Measurements from ENCODE around the gene GUCA1A. TPM values are rescaled to one million over a fixed set of nuclear protein-coding genes. Genes with fewer than 3 reads are reported as not detected.

The GUCA1A gene
- total and polyA plus RNA-seq, 2 of the 4 experiments (the other 2 are of a cell fraction) = 0.18 to 0.32 TPM

- Histone ChIP-seq H3K79me1 (ENCODE audit: low read depth in 1 of 2, low read length in 2 of 2) (peaks cover 0 to 14% of the 10 kb centered on the region in 2 experiments; a peak in 2 of 4 replicates), H2AK5ac (ENCODE audit: low read depth, low read length) (no peak overlapping the region), H2BK120ac (ENCODE audit: low read depth, low read length) (no peak overlapping the region), H3K56ac (ENCODE audit: extremely low read depth, insufficient read depth, low read length) (no peak overlapping the region), H2AFZ (replicated peaks; ENCODE audit: low read length, poor library complexity) (no peak overlapping the region), H3K4me3 (ENCODE audit: insufficient read depth, low read depth, low read length) (no peak overlapping the region), H3K18ac (ENCODE audit: low read depth, low read length) (no peak overlapping the region), H3K4ac (ENCODE audit: low read depth, low read length) (no peak overlapping the region), H3K23ac (ENCODE audit: low read depth, low read length) (no peak overlapping the region), H2BK20ac (ENCODE audit: low read depth, low read length) (no peak overlapping the region), H3K27ac (ENCODE audit: insufficient read depth, low read length) (no peak overlapping the region), H3K9me3 (ENCODE audit: control insufficient read depth, insufficient read depth, low read length) (no peaks in the 10 kb centered on the region), H3K27me3 (ENCODE audit: control insufficient read depth, insufficient read depth, low read length) (no peaks in the 10 kb centered on the region), H4K20me1 (ENCODE audit: insufficient read depth, low read length) (no peaks in the 10 kb centered on the region), H2AK9ac (replicated peaks; ENCODE audit: low read depth, low read length, poor library complexity) (no peak overlapping the region), H3K9me1 (ENCODE audit: insufficient read depth, low read length) (peaks cover 18% of the 10 kb centered on the region), H4K5ac (ENCODE audit: low read depth, low read length) (no peak overlapping the region), H2BK15ac (ENCODE audit: low read depth, low read length) (no peak overlapping the region), H3K4me1 (ENCODE audit: control insufficient read depth, insufficient read depth, low read length) (peaks cover 11% of the 10 kb centered on the region), H3K9ac (ENCODE audit: low read depth, low read length) (no peak overlapping the region), H4K91ac (ENCODE audit: insufficient read depth, low read depth, low read length) (no peak overlapping the region), H3K36me3 (ENCODE audit: control insufficient read depth, insufficient read depth, low read length) (peaks cover 2% of the 10 kb centered on the region; the same call in 1 of the 2 replicates), H2BK5ac (ENCODE audit: low read depth, low read length, poor library complexity, severe bottlenecking) (no peak overlapping the region), H4K8ac (ENCODE audit: low read depth in 2 of 2, low read length in 2 of 2) (no peak overlapping the region), H3K4me2 (ENCODE audit: low read depth, low read length) (no peak overlapping the region), H3K14ac (replicated peaks; ENCODE audit: low read depth, low read length) (no peak overlapping the region)
- intact Hi-C loops (cut with micrococcal nuclease) (no loop called here), in situ Hi-C loops (cut with MboI; ENCODE audit: low sequenced_read_pairs) (no loop called here), dilution Hi-C loops (cut with HindIII; ENCODE audit: low sequenced_read_pairs, unreplicated experiment) (no loop called here)
- ChIA-PET POLR2A (ENCODE audit: unreplicated experiment) (no interaction called here), CTCF (interaction anchor here (0.5 to 1.4 kb wide), 2 partner anchors 9 to 15 kb away, joined by 3 read pairs; no protein-coding TSS in a partner anchor)
- no TSS peak for BruUV-seq (replicated peaks)
- no peak for TF ChIP-seq RCOR1 (IDR thresholded peaks at IDR 0.05; ENCODE audit: insufficient replicate concordance, low read length)
- TF ChIP-seq CEBPB (IDR thresholded peaks at IDR 0.05; ENCODE audit: low read depth, low read length) = no peak
- TF ChIP-seq MAFK (IDR thresholded peaks at IDR 0.05; ENCODE audit: low read depth, low read length) = no peak
- no peak for TF ChIP-seq POLR2A (IDR thresholded peaks at IDR 0.05; ENCODE audit: low read depth, low read length)
- TF ChIP-seq SMC3 (IDR thresholded peaks at IDR 0.05; ENCODE audit: low read depth, low read length) = no peak
- TF ChIP-seq ELK1 (IDR thresholded peaks at IDR 0.05; ENCODE audit: borderline replicate concordance, low read depth, low read length) = no peak
- TF ChIP-seq RFX5 (IDR thresholded peaks at IDR 0.05; ENCODE audit: low read depth, low read length) = no peak
- TF ChIP-seq NFE2L2 (IDR thresholded peaks at IDR 0.05; ENCODE audit: low read depth, low read length) = no peak
- TF ChIP-seq BHLHE40 (IDR thresholded peaks at IDR 0.05; ENCODE audit: low read depth, low read length) = no peak
- no peak for TF ChIP-seq CHD1 (IDR thresholded peaks at IDR 0.05; ENCODE audit: low read depth, low read length)
- TF ChIP-seq FOS (IDR thresholded peaks at IDR 0.05; ENCODE audit: low read depth, low read length) = no peak
- TF ChIP-seq USF2 (IDR thresholded peaks at IDR 0.05; ENCODE audit: low read depth, low read length) = no peak
- TF ChIP-seq, protein P1, sequence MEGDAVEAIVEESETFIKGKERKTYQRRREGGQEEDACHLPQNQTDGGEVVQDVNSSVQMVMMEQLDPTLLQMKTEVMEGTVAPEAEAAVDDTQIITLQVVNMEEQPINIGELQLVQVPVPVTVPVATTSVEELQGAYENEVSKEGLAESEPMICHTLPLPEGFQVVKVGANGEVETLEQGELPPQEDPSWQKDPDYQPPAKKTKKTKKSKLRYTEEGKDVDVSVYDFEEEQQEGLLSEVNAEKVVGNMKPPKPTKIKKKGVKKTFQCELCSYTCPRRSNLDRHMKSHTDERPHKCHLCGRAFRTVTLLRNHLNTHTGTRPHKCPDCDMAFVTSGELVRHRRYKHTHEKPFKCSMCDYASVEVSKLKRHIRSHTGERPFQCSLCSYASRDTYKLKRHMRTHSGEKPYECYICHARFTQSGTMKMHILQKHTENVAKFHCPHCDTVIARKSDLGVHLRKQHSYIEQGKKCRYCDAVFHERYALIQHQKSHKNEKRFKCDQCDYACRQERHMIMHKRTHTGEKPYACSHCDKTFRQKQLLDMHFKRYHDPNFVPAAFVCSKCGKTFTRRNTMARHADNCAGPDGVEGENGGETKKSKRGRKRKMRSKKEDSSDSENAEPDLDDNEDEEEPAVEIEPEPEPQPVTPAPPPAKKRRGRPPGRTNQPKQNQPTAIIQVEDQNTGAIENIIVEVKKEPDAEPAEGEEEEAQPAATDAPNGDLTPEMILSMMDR (conservative IDR thresholded peaks at IDR 0.05; ENCODE audit: low read depth, low read length) = no peak
- no peak for ATAC-seq (ENCODE audit: low read depth)
- WGBS, 2 experiments (ENCODE audit: extremely low coverage in 2 of 2, insufficient read length in 1 of 2) = no CpG with 5 or more reads among the region's 9 CpGs
- no peak for DNase-seq
These were observed 48.8 kb upstream of the GUCA1A start for GRCh38 chr6:42124223-42124836.

Data from IMR-90 (cell line).